Measurements from ENCODE around the gene GARIN5B.
A peak's percentile ranks its signal among the peaks of the same experiment; 100 is the strongest.

GARIN5B gene

GRCh38 chr19:55325172-55325571 lies 37.9 kb downstream of the GARIN5B start, which contains the start of gene TMEM150B:
Gene TMEM150B (minus strand): TSS chr19:55325341. CDS start chr19:55321036, 4,305 bp downstream.
- no peak within 1 kb of the TSS for H3K4me3 ChIP-seq (ENCODE audit: low read depth, low read length)
- TF ChIP-seq CTCF (conservative IDR thresholded peaks at IDR 0.05; ENCODE audit: low read depth, low read length), result no peak

GRCh38 chr19:55324662-55325061 lies 38.4 kb downstream of the GARIN5B start:
- no peak for DNase-seq (ENCODE audit: low read depth)
- TF ChIP-seq CTCF (conservative IDR thresholded peaks at IDR 0.05; ENCODE audit: low read depth, low read length), result no peak
- no peak overlapping the region for H3K4me3 ChIP-seq (ENCODE audit: low read depth, low read length)

More at GRCh38 chr19:55325172-55325571, 37.9 kb downstream of the GARIN5B start, which contains the start of gene TMEM150B:
- no peak for DNase-seq (ENCODE audit: low read depth)

- DNase-seq (ENCODE audit: low read depth), result no peak
- TF ChIP-seq CTCF (conservative IDR thresholded peaks at IDR 0.05; ENCODE audit: low read depth, low read length), result no peak
These were observed 40.7 kb downstream of the GARIN5B start for GRCh38 chr19:55322204-55322885.

GRCh38 chr19:55321466-55322137 lies 41.5 kb downstream of the GARIN5B start:
- no peak overlapping the region for H3K4me3 ChIP-seq (ENCODE audit: low read depth, low read length)
- DNase-seq (ENCODE audit: low read depth), result no peak
- TF ChIP-seq CTCF (conservative IDR thresholded peaks at IDR 0.05; ENCODE audit: low read depth, low read length), result no peak

More at GRCh38 chr19:55322204-55322885, 40.7 kb downstream of the GARIN5B start:
- H3K4me3 ChIP-seq (ENCODE audit: low read depth, low read length), result no peak overlapping the region

GRCh38 chr19:55320844-55321419 lies 42.1 kb downstream of the GARIN5B start:
- no peak for DNase-seq (ENCODE audit: low read depth)
- no peak overlapping the region for H3K4me3 ChIP-seq (ENCODE audit: low read depth, low read length)
- TF ChIP-seq CTCF (conservative IDR thresholded peaks at IDR 0.05; ENCODE audit: low read depth, low read length), result no peak

GRCh38 chr19:55319785-55320184 lies 43.3 kb downstream of the GARIN5B start:
- peak overlapping the region; percentile 23 for H3K4me3 ChIP-seq (ENCODE audit: low read depth, low read length)
- DNase-seq (ENCODE audit: low read depth), result peak; percentile 67
- no peak for TF ChIP-seq CTCF (conservative IDR thresholded peaks at IDR 0.05; ENCODE audit: low read depth, low read length)
